GM18526 (cell line): ENCODE measurements around the gene CBX8.

Source experiments
- POLR2A ChIP-seq: IDR thresholded peaks from 3 replicates; pipeline ENCODE4 v1.6.1; 2011; ENCODE audit not compliant: insufficient read length; ENCODE audit errors: extremely low read depth

Gene CBX8

DNA sequence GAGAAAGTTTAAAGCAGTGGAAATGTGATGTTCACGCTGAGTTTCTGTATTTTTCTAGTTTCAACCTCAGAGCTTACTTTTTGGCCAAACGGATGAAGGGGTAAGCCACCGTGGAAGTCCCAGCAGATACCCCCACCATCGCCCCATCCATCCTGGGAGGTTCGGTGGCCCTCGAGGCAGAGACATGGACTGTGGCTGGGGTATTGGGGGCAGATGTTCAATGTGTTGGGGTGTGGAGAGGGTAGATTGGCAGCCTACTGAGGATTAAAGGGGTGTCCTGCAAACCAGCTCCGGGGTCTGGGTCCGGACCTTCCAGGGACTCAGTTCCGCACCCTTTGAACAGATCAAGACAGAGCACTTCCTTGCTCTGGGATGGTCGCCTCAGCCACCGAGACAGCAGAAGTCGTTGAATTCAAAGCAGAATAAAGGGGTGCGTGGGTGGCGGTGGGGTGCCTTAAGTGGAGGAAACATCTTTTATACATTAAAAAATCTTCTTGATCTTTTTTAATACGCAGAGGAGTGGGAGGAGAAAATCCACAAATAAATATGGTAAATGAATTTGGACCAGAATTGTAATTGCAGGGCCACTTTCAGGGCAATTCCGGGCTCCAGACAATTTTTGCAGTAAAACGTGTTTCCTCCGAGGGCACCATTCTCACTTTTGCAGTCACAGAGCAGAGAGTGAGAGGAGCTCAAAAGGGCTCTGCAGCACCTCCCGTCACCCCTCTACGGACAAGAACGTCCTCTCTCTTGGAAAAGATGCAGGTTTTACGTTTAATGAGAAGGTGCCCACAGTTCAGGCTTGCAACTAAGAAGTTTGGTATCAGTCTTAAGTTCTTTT, 8.2 kb upstream of the CBX8 start:
- TF ChIP-seq POLR2A: no peak

DNA sequence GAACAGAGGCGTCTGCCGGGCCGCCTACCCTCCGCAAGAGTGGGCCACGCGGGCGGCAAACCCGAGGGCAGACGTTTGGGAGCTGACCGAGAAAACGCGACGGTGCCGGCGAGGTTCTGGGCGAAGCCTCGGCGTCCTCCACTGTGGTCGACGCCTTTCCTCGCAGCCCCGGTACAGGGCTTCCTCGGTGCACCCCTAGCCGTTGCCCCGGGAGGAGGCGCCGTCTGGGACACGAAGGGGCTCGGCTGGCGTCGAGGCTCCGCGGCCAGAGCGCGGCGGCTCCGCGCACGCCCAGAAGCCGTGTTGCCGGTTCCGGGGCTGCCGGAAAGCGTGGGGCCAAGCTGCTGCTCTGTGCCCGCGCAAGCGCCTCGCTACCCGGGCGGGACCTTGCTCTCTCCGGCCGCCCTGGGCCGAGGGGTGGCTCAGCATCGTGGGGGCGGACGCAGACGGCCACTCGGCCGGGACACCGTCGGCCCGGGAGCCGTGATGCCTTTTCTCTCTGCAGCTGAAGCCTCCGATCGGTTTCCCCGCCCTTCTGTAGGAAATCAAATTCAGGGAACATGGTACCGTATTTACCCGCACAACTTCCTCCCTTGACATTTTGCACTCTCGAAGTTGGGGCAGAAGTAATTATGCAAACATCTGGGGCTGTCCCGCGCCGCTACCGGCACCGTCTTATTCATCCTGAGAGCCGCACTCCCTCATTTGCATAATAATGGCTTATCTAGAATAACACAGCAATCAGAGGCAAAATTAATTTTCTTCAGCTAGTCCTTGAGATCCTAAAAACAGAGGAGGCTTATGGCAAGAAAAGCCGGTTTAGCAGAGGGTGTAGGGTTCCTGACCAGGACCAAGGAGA, 7.3 kb upstream of the CBX8 start:
- TF ChIP-seq POLR2A: no peak

DNA sequence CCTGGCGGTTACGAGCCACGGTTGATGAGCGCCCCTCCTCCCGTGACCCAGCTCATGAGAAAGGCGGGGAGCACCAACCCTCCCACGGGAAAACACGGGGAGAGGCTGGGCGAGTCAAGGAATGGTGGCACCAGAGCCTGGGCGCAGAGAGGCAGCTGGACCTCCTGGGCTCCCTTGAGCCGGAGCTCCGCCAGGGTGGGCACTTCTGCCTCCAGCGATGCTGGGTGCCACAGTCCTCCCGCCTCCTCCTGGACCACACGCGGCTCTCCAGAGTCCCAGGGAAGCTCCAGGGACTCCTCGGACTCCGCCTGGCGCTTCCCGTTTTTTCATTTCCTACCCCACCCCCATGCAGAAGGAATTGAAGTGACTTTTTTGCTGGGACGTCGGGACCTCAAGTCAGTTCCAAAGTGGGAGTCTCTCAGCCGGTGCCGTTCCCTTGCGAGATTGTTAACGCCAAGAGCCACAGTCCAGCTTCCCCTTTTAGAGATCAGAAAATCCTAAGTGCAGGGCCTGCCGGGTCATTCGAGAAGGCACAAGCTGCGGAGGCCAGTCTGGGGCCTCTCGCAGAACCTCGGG, 6.6 kb upstream of the CBX8 start:
- no peak for TF ChIP-seq POLR2A

DNA sequence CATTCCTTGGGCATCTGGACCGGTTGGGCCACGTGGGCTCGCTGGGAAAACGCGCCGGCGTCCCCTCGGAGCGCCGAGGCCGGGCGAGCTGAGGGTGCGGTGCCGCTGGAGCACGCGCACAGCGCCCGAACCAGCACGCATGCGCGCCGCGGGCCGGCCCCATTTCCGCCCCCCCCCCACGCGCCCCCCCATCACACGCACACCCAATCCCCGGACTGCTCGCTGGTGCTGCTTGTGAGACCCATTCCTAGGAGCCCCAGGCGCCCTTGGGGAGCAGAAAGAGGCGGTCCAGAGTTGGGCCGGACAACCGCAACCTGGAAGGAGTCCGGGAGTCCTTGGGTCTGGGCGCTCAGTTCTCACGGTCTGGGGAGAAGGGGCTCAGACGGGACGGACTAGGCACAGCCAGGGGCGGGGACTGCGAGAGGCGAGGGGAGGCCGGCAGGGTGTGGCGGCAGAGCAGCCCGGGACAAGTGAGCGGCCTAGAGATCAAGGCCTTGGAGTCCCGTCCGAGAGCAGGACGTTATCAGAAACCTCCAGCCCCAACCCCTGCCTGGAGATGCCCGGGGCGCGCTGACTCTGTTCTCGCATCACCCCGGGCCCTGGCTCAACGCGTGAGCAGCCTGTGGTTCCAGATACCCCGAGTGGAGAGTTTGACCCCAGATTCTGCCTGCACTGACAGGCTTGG, 6.0 kb upstream of the CBX8 start:
- TF ChIP-seq POLR2A: no peak

DNA sequence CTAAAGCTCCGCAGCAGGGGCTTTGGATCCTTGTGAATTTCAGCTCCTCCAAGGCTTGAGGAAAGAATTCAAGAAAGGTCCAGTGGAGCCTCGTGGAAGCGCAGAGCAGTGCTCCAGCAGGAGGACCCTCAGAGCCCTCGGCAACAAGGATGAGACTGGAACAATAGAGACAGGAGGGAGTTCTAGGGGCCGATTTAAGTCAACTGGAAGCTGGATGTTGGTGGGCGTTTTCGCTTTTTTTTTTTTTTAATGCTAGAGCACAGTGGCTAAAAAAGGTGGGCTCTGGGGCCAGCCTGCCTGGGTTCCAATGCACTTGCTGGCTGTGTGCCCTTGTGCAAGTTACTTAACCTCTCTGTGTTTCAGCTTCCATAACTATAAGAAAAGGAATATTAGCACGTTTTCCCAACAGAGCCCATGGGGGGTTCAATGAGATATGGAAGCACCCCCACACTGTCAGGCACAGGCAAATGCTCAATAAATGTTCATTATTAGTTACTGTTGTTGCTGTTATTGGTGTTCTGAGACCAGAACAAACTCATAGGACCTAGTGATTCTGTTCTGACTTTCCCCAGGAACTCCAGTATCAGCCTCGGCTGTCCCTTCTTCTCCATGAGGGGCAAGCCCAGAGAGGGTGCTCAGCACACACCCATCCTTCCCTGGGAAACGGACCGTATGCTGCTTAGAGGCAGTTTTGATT, 5.3 kb upstream of the CBX8 start:
- no peak for TF ChIP-seq POLR2A

DNA sequence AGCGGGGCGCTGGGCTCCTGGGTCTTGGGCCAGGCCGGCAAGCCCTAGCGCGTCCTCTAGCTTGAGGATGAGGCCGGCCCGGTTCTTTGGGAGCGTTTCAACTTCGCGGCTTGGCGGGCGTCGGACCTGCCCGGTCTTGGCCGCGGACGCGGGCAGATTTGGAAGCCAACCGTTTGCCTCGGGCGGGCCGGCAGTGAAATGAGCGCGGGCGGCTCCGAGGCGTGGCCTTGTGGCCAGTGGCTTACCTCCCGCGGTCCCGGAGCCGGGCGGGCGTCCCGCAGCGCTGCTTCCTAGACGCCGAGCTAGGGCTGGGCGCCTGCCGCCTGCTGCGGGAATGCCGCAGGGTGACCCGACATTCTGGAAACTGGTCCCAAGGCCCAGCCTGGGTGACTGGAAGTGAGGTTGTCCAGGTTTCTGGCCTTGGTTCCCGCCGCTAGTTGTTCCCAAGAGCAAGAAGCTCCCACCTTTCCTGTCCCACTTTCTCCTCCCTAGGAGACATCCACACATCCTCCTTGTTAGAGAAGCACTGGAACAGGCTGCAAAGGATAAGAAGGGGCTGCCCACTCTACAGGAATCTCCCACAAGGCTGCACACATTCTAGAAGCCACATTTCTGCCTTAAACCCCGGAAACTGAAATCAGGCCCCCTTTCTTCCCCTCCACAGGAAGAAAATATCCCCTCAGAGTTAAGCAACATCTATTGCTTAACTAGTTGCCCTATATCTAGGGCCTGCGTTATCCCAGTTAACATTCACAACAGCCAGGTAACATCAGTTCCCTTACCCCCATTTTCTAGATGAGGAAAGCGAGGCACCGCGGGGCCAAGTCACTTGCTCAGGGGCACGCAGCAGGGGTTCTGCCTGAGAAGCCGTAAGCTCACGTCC, 4.5 kb upstream of the CBX8 start:
- no peak for TF ChIP-seq POLR2A

DNA sequence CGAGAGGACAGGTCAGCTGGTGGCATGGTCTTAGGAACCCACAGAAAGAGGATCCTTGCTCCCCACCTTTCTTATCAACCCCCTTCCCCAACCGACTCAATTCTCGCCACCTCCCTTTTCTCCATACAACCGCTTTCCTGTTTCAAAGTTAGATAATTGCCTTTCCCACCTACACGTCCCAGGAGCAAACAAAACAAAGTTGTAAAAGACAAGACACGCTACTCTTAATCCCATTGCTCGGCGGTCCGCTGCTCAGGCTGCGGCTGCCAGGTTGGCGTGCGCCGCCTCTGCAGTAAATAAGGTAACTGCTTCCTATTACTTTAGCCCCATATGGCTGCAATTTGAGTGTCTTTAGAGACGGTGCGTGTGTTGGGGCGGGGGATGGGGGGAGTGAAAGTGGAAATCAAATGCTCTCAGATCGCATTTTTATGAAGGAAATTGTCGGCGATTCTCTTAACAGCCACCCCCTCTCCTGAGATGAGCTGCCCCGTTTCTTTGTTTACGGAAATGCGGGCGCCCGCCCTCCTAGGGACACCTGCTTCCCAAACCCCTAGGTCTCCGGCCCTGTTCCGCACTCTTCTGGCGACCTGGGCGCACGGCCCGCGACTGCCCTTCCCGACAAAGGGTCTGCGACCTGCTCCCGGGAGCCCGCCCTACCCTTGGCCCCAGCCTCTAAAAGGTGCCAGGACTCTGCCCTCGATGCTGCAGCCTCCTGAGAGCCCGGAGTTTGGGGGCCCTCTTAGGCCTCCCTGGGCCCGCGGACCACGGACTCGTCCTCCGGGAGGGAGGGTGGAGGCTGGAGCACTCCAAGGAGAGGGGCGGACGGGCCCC, 3.7 kb upstream of the CBX8 start:
- no peak for TF ChIP-seq POLR2A

DNA sequence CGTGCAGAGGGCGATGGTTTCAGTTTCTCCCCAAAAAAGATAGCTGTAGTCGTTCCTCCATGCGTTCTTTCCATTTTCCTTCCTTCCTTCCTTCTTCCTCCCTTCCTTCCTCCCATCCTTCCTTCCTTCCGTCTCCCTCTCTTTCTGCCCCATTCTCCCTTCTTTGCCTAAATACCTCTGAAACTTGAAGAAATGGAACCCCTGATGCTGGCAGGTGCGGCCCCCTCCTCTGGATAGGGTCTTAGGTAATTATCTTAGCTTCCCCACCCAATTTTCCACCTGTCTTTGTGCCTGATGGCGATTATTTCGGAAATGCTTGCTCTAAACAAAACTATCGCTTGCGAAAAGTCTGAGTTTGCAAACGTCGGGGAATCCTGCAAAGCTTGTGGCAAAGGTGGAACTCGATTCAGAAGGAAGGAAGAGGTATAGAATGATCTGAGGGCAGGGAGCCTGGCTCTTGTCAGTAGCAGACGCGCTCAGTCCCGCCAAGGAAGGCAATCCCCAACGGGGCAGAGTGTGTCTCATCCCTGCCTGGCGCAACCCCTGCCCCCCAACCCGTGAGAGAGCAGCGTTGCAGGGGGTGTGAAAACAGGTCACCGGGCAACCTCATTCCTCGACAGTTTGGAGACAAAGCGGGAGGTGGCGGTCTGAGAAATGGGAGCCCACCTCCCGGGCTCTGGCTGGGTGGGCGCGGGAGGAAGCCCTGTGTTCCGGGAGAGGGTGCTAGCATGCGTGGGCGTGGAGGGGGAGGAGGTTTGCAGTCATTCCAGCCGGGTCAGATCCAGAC, 2.9 kb upstream of the CBX8 start:
- TF ChIP-seq POLR2A: no peak

GRCh38 chr17:79799174-79799537, 2.3 kb upstream of the CBX8 start:
- no peak for TF ChIP-seq POLR2A

DNA sequence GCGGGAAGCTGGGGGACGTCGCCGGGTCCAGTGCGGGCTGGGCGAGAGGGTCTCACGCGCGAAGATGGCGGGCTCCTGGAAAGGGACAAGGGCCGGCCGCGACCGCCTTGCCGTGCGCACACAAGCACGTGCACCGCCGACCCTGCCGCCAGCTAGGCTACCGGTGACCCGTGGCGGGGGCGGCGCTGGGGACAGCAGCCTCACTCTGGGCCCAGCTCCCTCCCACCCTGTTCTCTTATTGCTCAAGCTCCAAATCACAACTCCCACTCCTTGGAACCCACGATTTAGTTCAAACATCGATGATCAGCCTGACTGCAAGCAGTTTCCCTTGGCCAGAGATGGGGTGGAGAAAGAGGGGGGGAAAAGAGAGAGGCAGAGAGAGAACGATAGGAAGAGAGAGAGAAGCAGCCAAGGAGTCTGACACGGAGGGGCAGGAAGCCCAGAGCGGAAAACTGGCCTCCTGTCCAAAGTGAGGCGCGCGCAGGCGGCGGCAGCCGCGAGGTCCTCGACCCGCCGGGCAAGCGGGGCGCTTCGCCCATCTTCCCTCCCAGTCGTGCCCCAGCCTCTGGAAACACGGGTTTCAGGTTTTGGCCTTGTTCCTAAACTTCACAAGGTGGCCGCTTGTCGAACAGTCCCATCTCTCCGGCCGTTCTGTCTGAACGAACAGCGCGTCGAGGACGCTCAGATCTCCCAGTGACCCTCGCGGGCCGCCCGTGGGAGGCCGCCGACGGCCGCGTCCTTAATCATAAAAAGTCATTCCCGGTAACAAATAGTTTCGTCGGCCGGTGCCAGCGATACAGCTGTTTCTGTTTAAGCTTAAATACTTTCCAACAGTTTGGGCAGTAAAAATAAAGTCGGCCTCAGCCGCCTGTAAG, 1.7 kb upstream of the CBX8 start:
- no peak for TF ChIP-seq POLR2A

- TF ChIP-seq POLR2A: no peak
Observed at GRCh38 chr17:79797492-79798298, 818 bp upstream of the CBX8 start.

- TF ChIP-seq POLR2A: no peak
Observed at GRCh38 chr17:79796444-79796762, 474 bp downstream of the CBX8 start.
